HCT116 (cell line): ENCODE data around the gene BICDL2.

ENCODE experiments used
- EZH2 ChIP-seq: fragments of 200-600 bp; sonication (generic); IDR thresholded peaks from 2 replicates; pipeline ENCODE4 v1.6.1; 2017; ENCODE audit warnings: antibody characterized with exemption, mixed run types
- EZH2phosphoT487 ChIP-seq: fragments of 200-600 bp; IDR thresholded peaks from 2 replicates; pipeline ENCODE4 v1.6.1; 2018; ENCODE audit warnings: antibody characterized with exemption, borderline replicate concordance
- POLR2A ChIP-seq: IDR thresholded peaks from 2 replicates; pipeline ENCODE4 v1.7.0; 2011; ENCODE audit warnings: borderline replicate concordance; ENCODE audit not compliant: insufficient read depth, insufficient read length; ENCODE audit errors: extremely low read depth
- POLR2AphosphoS5 ChIP-seq: IDR thresholded peaks from 2 replicates; pipeline ENCODE4 v1.6.1; 2011; ENCODE audit warnings: mild to moderate bottlenecking, low read depth, low read length, moderate library complexity
- RAD21 ChIP-seq: IDR thresholded peaks from 2 replicates; pipeline ENCODE4 v1.6.1; 2012; ENCODE audit warnings: low read depth, mild to moderate bottlenecking
- SIN3A ChIP-seq: IDR thresholded peaks from 2 replicates; pipeline ENCODE4 v1.6.1; 2012; ENCODE audit warnings: low read depth
- YY1 ChIP-seq: IDR thresholded peaks from 2 replicates; pipeline ENCODE4 v1.6.1; 2011; ENCODE audit warnings: low read length, low read depth, moderate library complexity, mild to moderate bottlenecking; ENCODE audit not compliant: insufficient replicate concordance; ENCODE audit errors: extremely low read depth
- ZNF274 ChIP-seq: fragments of 200-500 bp; sonication (Bioruptor generic); IDR thresholded peaks from 2 replicates; pipeline ENCODE4 v1.6.1; 2014; ENCODE audit warnings: mild to moderate bottlenecking, low read depth, low read length, inconsistent platforms
- TF ChIP-seq, protein P1 (sequence below), 3 experiments: fragments of 200-600 bp in 1 of 3; sonication (generic) in 1 of 3; IDR thresholded peaks in 2 of 3; conservative IDR thresholded peaks in 1 of 3; 2 replicates each; pipeline ENCODE4 v1.5.1; 2012 to 2017; ENCODE audit warnings: low read depth in 2 of 3, low read length in 2 of 3, antibody characterized with exemption in 1 of 3, borderline replicate concordance in 1 of 3, control low read depth in 1 of 3, mild to moderate bottlenecking in 1 of 3, mixed read lengths in 1 of 3, mixed run types in 1 of 3, moderate library complexity in 1 of 3; ENCODE audit not compliant: insufficient read depth in 1 of 3
- TF ChIP-seq, protein P2 (sequence below): IDR thresholded peaks from 2 replicates; pipeline ENCODE4 v1.6.1; 2012
- TF ChIP-seq, protein P3 (sequence below): IDR thresholded peaks from 2 replicates; pipeline ENCODE4 v1.6.1; 2012; ENCODE audit warnings: low read depth

GRCh38 chr16:3075523-3075915, 38.8 kb upstream of the BICDL2 start:
- TF ChIP-seq, protein P1, sequence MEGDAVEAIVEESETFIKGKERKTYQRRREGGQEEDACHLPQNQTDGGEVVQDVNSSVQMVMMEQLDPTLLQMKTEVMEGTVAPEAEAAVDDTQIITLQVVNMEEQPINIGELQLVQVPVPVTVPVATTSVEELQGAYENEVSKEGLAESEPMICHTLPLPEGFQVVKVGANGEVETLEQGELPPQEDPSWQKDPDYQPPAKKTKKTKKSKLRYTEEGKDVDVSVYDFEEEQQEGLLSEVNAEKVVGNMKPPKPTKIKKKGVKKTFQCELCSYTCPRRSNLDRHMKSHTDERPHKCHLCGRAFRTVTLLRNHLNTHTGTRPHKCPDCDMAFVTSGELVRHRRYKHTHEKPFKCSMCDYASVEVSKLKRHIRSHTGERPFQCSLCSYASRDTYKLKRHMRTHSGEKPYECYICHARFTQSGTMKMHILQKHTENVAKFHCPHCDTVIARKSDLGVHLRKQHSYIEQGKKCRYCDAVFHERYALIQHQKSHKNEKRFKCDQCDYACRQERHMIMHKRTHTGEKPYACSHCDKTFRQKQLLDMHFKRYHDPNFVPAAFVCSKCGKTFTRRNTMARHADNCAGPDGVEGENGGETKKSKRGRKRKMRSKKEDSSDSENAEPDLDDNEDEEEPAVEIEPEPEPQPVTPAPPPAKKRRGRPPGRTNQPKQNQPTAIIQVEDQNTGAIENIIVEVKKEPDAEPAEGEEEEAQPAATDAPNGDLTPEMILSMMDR (IDR thresholded peaks at IDR 0.05 in 2 of 3, conservative IDR thresholded peaks at IDR 0.05 in 1 of 3; ENCODE audit: borderline replicate concordance in 1 of 3, insufficient read depth in 1 of 3, low read depth in 2 of 3, low read length in 2 of 3): no peak
- TF ChIP-seq POLR2A (no peak), RAD21 (no peak), POLR2AphosphoS5 (no peak), ZNF274 (no peak), EZH2 (no peak), SIN3A (no peak), EZH2phosphoT487 (no peak), YY1 (no peak)
- TF ChIP-seq, protein P2, sequence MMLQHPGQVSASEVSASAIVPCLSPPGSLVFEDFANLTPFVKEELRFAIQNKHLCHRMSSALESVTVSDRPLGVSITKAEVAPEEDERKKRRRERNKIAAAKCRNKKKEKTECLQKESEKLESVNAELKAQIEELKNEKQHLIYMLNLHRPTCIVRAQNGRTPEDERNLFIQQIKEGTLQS: no peak
- TF ChIP-seq, protein P3, sequence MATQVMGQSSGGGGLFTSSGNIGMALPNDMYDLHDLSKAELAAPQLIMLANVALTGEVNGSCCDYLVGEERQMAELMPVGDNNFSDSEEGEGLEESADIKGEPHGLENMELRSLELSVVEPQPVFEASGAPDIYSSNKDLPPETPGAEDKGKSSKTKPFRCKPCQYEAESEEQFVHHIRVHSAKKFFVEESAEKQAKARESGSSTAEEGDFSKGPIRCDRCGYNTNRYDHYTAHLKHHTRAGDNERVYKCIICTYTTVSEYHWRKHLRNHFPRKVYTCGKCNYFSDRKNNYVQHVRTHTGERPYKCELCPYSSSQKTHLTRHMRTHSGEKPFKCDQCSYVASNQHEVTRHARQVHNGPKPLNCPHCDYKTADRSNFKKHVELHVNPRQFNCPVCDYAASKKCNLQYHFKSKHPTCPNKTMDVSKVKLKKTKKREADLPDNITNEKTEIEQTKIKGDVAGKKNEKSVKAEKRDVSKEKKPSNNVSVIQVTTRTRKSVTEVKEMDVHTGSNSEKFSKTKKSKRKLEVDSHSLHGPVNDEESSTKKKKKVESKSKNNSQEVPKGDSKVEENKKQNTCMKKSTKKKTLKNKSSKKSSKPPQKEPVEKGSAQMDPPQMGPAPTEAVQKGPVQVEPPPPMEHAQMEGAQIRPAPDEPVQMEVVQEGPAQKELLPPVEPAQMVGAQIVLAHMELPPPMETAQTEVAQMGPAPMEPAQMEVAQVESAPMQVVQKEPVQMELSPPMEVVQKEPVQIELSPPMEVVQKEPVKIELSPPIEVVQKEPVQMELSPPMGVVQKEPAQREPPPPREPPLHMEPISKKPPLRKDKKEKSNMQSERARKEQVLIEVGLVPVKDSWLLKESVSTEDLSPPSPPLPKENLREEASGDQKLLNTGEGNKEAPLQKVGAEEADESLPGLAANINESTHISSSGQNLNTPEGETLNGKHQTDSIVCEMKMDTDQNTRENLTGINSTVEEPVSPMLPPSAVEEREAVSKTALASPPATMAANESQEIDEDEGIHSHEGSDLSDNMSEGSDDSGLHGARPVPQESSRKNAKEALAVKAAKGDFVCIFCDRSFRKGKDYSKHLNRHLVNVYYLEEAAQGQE: no peak
